HG02852 (cell line): ENCODE results near the gene PEX5L.

Experiments used
- ATAC-seq: cut with Tn5 transposase; IDR thresholded peaks from one replicate; pipeline ENCODE4 v1.9.1; 2021; ENCODE audit warnings: mild to moderate bottlenecking, moderate library complexity; ENCODE audit not compliant: unreplicated experiment

Gene PEX5L

DNA sequence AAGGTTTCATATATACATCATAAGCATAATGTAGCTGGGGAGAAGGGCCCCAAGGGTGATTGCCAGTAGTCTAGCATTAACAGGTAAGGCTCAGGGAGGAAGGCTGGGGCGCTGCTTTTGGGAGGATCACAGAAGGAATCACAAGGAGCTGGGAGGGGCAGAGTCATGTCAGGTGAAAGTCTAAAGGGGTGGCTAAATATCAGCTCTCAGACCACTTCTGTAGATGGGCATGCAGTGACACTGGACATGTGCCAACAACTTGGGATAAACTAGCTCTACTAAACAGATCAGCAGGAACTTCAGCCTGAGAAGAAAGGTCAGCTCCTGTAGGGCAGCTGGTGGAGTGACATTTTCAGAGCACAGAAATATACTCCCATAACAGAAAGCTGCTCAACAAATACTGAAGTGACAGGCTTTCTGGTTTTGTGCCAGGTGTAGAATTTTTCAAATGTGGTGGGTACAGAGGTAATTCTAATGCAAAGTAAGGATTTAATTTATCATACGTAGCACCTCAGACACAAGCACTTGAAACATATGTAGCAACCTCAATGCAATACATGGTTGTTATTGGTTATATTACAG is 79.4 kb downstream of the PEX5L start:
- no peak for ATAC-seq

DNA sequence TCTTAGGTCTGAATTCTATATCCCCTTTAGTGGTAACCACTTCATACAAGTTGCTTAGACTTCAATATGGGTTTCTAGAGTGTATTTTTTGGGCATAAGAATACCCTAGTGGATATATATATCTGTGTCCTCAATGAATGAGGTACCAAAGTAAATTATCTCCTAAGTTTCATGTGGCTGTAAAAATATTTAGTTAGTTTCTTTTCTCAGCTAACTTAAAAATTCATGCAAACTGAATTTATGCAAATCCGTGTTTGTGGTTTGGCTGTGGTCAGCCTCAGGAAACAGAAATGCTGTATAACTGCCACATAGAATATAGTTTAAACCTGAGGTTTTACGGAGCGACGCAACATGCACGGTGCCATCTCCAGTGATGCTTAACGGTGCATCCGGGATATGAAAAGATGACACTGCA is 80.3 kb downstream of the PEX5L start:
- ATAC-seq, result peak; percentile 93

DNA sequence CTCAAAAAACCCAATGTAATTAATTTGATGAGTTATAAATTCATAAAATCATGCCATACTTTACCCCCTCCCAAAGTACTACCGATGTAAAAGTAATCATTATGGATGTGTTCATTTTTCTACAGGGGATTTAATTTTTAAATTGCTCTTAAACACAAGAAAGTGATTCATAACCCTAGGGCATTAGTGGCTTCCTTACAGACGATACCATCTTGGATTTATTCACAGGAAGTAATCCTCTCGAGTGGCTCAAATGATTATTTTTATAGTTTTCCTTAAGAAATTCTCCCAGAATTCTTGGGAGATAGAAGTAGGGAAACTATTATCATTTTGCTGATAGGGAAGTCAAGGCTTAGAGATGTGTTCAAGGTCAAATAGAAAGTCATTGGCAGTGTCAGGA is 80.9 kb downstream of the PEX5L start:
- ATAC-seq, result no peak

DNA sequence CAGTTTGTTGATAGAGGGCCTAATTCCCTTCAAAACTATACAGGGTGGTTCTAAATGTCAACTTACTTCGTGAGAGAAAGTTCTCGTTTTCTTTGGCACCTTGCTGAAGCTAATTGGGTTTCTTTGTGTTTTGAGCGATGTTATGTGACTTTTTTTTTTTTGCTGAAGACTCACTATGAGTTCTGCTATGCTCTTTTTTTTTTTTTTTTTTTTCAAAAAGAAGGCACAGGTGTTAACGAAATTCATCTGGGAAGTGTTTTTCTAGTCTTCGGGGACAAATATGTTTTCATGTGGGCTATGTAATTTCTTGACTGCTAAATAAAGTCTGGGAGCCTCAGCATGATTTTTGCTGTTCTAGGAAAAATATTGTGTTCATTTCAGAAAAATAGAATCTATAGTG is 81.5 kb downstream of the PEX5L start:
- ATAC-seq, result no peak

DNA sequence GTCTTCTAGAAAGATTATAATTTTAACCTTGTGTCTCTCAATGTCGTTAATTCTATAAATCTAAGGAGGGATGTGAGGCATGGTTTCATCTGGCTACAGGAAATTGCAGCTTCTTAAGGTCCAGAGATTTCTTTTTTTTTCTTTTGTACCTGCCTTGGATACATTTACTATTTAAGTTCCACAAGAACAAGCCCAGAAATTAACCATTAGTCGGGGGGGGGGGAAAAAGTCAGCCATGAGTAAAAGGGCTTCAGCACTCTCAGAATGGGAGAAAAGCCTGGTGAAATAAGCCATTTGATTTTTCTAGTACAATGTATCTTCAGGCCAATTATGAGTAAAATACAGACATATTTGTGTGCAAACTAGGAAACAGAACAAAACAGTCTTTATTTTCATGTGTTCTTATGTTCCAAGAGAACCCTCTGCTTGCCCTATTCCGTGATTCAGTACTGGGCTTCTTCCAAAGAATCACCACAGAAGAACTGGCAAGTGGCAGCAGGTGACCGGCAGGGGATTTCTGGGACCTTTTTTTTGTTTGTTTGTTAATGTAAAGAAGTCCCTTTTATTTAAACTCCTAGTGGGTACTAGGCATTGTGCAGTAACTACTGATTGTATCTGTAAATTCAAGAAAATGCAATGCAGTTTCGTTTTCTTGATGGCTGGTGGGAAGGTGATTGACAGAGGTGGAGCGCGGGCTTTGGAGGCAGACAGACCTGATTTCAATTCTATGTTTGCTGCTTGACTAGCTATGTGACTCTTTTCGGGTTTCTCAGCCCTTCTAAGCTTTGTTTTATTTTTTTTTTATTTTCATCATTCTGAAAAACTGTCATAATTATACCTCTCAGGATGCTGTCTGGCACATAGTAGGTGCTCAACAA is 82.5 kb downstream of the PEX5L start:
- no peak for ATAC-seq

DNA sequence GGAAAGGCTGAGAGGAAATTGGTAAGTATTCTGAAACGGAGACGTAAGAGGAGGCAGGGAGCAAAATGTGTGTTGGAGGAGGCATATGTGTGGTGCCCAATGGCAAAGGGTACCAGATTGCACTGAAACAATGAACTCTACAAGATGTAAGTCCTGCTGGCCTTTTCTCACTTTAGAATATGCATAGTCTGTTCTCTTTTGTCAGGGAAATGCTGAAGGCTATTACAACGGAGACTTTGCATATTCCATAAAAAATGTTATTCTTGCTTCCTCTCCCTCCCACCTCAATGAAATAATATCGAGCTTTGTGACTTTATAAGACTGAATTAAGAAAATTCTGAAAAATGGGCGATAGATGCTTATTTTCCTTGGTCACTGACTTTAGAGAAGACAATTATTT is 85.9 kb downstream of the PEX5L start:
- no peak for ATAC-seq

DNA sequence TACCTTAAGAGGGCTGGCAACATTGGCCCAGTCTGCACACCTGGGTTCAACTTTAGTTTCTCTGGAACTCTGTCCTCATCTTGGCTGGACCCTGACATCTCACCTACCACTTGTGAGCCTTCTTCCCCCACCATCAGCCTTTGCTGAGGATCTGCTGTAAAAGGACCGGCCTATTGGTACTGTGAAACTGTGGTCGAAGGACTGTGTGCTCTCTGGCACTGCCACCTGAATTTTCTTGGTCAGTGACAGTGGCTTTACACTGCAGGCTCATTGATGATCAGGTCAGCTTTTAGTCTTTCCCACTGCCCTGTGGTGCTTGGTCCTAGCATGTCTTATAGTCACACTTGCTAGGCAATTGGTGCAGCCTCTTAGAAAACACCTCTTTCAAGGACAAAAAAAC is 86.9 kb downstream of the PEX5L start:
- peak; percentile 28 for ATAC-seq

DNA sequence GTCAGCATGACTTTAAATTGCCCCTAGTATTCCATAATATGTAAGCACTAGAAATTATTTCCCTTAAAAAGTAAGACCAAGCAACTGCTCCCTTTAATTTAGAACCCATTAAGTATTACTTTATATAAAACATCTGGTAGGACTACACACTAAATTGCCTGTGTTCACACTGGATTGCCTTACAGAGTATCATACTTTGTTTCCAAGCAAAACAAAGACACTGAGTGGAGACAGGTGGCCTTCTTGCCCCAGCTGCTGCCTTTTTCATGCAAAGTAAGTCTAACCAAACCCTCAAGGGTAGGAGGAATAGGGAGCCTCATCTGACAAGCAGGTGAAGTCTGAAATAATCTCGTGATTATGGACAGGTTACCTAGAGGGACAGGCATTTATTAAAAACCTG is 87.3 kb downstream of the PEX5L start:
- ATAC-seq, result peak; percentile 89

DNA sequence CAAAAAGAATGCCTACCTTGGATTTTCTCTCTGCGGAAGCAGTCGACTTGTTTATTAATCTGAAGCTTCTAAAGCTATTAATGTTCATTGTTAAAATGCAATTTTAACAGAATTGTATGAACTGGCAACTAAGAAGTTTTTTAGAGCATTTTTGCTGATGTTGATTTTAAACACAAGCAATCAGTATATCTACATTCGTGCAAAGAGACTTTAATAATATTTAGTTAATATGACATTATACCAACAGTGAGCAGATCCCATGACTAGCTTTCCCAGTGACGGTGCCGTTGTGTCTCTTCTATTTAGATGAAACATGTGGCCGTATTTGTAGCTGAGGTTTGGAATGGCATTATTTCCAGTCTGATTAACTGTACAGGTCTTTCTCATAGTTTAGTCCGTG is 88.0 kb downstream of the PEX5L start:
- no peak for ATAC-seq

DNA sequence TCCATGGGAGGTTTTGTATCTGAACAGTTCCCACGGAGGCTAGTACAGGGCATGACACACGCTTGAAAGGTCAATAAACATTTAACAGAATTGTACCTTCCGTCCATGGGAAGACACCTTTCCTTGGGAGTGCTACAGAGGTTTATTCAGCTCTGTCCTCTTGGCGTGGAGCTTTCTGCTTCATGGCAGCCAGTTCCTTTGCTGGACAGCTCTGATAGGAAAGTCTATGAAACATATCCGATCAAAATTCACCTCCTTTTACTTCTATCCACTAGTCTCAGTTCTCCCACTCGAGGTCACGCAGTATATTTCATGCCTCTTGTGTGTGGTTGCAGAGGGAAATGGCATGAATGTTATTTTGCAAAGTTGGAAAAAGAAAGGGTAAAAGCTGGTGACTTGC is 91.2 kb downstream of the PEX5L start:
- no peak for ATAC-seq

DNA sequence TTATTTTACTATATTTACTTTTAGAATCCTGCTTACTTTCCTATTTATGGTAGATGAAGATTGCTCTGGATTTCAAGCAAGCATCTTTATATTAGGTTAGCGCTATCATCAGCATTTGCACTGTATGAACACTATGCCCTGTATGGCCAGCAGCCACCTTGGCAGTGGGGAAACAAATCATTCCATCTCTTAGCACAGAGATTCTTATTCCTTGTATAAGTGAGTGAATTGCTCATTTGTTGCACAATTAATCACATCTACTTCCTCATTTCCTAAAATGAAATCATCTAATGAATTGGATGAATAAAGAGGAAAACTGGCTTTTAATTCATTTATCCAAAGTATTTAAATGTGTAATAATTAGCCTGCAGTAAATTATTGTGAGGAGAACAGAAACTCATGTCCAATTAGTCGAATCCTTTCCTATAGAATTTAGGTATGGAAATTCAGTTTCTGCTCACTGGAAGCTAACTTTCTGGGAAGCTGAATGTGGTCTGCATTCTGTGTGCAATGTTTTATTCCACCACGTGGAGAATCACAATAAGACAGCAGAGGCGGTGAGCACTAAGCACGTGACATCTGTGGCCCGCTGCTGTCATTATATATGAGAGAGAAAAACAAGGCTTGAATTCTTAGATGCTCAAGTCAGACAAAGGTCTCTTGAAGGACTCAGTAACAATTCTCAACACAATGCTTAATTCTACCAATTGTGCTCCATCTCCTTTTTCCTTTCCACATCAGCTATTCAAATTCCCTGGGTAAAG is 93.4 kb downstream of the PEX5L start:
- no peak for ATAC-seq

DNA sequence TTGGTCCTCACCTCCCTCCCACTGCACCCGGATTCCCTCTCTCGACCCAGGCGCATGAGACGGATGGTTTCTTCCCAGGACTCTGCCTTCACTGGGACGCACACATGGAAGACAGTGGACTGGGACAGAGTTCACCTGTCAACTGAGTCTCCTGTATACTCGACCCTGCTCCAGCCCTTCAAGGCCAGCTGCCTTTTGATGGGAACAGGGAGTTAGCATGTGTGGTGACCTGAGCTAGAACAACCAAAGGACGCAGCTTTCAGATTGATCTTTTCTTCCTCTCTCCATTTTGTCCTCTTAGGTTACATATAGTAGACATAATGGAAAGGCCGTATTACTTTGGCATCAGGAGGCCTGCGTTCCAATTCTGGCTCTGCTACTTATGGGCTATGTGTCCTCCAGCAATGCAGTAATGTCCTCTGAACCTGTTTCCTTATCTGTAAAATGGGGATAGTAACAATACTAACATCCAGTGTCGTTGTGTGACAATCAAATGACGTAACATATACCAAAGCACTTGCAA is 94.1 kb downstream of the PEX5L start:
- peak; percentile 17 for ATAC-seq

DNA sequence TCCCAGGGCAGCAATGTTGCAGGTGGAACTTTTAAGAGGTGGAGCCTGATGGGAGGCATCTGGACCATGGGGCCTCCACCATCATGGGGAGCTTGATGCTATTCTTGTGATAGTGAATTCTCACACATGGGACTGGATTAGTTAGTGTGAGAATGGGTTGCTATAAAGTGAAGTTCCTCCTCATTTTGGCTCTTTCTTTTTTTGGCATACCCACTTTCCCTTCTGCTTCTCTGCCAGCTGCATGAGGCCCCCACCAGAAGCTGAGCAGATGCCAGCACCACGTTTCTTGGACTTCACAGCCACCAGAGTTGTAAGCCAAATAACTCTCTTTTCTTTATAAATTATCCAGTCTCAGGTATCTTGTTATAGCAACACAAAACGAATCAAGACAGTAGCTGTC is 101.0 kb downstream of the PEX5L start:
- no peak for ATAC-seq

DNA sequence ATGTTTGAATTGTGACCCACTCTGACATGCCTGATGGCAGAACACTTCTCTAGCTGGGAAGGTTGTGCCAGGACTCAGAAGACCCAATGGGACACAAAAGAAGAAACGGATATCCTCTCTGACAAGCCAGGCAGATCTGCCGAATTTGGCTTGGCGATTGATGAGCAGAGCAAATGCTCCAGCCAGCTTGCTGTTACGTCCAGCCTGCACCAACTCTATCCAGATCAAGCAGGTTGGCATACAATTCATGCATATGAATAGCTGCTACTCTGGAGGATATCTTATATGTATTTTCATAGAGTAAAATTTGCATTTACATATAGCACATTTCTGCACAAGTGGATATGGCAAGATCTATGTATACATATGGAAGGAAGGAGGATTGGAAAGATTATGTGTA is 102.8 kb downstream of the PEX5L start:
- ATAC-seq, result no peak

DNA sequence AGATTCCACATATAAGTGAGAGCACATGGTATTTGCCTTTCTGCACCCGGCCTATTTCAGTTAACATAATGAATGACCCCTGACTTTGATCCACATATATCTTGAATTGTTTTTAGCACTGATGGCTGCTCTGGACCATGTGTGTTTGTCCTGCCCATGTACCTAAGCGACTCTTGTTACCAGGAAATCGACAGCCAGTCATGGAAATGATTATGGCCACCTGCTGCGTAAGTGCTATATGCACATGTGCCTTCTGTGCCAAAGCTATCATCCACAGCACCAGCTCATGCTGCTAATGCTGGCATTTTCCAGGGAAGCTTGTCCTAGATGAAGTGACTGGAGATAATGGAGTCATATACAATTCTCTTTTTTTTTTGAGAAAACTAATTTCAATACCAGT is 103.7 kb downstream of the PEX5L start:
- no peak for ATAC-seq

DNA sequence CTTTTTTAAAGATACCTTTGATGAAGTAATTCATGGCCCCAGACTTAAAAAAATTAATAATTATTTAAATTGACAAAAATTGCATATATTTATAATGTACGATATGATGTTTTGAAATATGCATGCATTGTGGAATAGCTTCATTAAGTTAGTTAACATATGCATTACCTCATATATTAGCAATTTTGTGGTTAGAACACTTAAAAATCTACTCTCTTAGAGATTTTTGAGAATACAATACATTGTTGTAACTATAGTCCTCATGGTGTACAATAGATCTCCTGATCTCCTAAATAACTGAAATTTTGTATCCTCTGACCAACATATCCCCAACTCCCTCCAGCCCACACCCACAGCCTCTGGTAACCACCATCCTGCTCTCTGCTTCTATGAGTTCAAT is 104.1 kb downstream of the PEX5L start:
- ATAC-seq, result no peak

DNA sequence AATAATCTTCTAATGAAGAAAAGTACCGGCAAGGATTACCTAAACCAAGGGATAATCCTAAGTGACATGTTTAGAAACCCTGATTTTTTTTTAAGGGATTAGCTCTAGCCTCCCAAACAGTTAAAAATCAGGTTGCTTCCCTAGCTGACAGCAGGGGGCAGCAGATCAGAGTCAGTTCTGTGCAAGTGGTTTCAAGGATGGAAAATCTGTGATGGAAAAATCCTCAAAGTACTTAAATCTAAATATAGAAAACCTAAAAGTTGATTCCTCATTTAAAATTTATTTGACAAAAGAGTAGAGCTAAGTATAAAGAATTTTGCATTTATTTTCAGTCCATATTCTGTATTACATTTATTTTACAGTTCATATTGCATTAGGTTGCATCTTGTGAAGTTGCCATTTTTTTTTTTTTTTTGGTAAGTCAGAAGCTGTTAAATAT is 107.6 kb downstream of the PEX5L start:
- ATAC-seq, result peak; percentile 59

DNA sequence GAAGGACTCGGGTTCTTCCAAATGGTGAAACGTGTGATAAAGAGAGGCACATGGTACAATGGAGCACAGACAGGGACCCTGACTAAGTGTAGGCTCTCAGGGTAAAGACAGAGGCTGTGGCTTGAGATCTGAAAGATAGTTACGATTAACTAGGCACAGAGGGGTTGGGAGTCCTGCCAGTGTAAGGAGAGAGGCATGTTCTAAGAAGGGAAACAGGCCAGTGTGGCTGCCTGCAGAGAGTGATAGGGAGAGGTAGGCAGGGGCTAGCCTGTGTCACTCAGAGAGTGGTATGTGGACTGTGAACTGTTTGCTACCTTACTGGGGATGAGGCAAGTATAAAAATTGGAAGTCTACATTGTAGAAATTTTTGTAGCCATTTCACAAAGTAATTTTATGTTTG is 109.5 kb downstream of the PEX5L start:
- ATAC-seq, result no peak

DNA sequence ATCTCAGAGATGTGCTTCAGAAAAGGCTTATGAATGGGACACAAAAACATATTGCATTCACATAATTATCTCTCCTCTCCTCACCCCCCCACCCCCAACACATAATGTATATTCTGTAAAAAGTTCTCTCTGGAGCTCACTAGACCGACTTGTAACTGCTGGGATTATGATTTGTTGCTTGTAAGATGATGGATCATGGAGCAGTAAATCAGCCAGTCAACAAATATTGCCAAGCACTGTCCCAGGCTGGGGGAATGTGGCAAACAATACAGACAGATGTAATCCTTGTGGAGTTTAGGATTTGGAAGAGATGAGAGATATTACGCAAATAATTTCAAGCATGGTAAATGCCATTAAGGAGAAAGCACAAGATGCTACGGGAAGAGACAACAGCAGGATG is 114.8 kb downstream of the PEX5L start:
- ATAC-seq, result no peak

DNA sequence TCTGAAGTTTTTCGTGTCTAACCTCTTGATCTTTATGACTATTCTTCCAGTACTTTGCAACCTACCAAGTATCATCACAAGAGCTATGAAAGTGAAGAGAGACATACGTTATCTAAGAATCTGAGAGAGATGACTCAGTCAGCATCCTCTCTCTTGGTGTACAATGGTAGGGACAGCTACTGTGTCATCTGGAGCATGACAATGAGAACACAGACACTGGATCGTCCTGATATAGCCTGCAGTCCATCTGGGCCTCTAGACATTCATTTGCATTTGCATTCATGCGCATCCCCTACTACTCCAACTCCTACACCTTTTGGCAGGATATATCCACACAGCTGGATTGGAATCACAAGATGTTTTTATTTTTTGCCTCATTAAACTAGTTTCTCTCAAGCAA is 115.2 kb downstream of the PEX5L start:
- peak; percentile 99 for ATAC-seq

DNA sequence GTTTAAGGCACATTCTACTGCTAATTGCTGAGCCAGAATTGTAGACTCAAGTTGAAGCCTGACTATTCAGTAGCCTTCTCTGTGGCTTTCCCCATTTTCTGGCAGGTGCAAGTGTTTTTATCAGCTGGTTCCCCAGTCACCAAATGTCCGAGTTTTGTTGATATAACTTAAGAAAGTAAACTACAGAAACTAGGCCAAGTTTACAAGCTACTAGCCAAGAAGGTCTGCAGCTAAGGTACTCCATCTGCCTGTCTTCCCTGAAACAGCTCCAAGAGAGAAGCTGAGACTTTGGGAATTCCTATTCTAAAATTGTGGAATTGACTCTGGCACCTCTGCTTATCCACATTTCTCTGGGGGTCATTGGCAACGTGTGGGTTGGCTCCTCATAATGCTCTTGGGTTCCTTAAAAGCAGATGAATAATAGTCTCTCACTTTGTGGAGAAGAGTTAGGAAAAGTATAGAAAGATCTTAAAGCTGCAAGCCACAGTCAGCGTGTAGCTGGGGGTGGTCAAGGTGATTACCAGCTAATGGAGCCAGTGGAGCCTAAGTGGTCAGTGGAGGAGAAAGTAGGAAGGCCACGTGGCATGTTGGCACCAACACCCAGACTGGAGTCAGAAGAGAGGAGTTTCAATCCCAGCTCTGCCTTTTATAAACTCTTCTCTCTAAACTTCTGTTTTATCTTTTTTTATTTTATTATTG is 128.8 kb downstream of the PEX5L start:
- no peak for ATAC-seq
